Measurements from ENCODE around the gene SOSTDC1.

SOSTDC1 gene

GRCh38 chr7:16428182-16428581 is 37.4 kb downstream of the SOSTDC1 start:
- no peak for DNase-seq (ENCODE audit: low spot score)
- TF ChIP-seq, protein P1, sequence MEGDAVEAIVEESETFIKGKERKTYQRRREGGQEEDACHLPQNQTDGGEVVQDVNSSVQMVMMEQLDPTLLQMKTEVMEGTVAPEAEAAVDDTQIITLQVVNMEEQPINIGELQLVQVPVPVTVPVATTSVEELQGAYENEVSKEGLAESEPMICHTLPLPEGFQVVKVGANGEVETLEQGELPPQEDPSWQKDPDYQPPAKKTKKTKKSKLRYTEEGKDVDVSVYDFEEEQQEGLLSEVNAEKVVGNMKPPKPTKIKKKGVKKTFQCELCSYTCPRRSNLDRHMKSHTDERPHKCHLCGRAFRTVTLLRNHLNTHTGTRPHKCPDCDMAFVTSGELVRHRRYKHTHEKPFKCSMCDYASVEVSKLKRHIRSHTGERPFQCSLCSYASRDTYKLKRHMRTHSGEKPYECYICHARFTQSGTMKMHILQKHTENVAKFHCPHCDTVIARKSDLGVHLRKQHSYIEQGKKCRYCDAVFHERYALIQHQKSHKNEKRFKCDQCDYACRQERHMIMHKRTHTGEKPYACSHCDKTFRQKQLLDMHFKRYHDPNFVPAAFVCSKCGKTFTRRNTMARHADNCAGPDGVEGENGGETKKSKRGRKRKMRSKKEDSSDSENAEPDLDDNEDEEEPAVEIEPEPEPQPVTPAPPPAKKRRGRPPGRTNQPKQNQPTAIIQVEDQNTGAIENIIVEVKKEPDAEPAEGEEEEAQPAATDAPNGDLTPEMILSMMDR (IDR thresholded peaks at IDR 0.05; ENCODE audit: extremely low read depth, missing control alignments), result no peak

- DNase-seq (ENCODE audit: low spot score), result no peak
- TF ChIP-seq, protein P1 (IDR thresholded peaks at IDR 0.05; ENCODE audit: extremely low read depth, missing control alignments), result no peak
These were observed 41.8 kb downstream of the SOSTDC1 start for GRCh38 chr7:16423761-16424160.

- TF ChIP-seq, protein P1 (IDR thresholded peaks at IDR 0.05; ENCODE audit: extremely low read depth, missing control alignments), result no peak
These were observed 42.6 kb downstream of the SOSTDC1 start for GRCh38 chr7:16422917-16423316.

DNA sequence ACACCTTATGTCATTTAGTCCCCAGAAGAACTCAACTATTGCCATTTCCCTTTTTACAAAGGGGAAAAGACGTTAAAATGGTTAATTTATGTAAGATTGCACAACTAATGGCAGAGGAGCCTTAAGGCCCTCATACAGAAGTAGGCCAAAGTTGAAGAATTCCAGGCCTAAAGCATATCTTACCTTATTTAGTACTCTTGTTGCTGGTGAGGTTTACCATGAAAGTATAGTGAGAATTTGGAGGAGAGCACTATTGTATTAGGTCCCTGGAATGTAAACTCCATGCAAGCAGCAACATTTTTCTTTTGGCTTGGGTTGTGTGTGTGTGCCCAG is 43.5 kb downstream of the SOSTDC1 start:
- DNase-seq (ENCODE audit: low spot score), result no peak
- TF ChIP-seq, protein P1 (IDR thresholded peaks at IDR 0.05; ENCODE audit: extremely low read depth, missing control alignments), result no peak

More at GRCh38 chr7:16422917-16423316, 42.6 kb downstream of the SOSTDC1 start:
- no peak for DNase-seq (ENCODE audit: low spot score)

DNA sequence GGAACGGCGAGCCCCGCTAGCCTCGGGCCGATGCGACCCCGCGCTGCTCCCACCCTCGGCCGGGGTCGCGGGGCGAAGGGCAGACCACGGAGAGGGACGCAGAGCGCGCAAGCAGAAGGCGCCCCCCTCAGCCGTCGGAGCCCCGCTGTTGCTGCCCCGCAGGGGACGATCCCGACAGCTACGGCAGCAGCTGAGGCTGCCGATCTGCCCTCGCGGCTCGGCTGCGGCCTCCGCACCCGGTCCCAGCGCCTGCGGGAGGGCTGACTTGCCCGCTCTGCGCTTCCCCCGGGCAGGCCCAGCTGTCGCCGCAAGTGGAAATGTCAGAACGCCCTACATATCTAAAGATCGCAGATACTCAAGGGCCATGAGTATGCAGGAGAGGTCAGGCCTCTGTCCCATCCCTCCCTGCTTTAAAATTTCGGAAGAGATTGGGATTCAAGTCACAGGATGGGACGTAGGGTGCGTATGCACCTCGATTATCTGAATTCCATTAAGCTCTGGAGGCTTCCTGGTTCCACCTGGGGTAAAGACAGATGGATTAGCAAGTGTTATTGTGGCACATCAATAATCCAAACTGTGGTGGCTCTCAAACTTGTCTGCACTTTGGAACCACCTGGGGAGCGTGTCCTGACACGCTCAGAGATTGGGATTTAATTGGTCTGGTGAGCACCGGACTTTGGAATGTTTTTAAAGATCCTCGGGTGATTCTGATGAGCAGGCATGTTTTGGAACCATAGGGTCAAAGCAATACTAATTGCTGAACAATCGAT is 44.0 kb downstream of the SOSTDC1 start, which contains the start of gene CRPPA:
TSS of gene CRPPA (minus strand) at position 206 of the 770 bp plus-strand sequence. CDS start 216 bp downstream, outside the sequence.
- TF ChIP-seq, protein P1 (IDR thresholded peaks at IDR 0.05; ENCODE audit: extremely low read depth, missing control alignments), result no peak
- peak; percentile 37 for DNase-seq (ENCODE audit: low spot score)

- DNase-seq (ENCODE audit: low spot score), result peak; percentile 85
- TF ChIP-seq, protein P1 (IDR thresholded peaks at IDR 0.05; ENCODE audit: extremely low read depth, missing control alignments), result no peak
These were observed 44.7 kb downstream of the SOSTDC1 start for GRCh38 chr7:16420649-16421332.

- DNase-seq (ENCODE audit: low spot score), result no peak
These were observed 45.2 kb downstream of the SOSTDC1 start for GRCh38 chr7:16420329-16420648.

More at GRCh38 chr7:16420329-16420648, 45.2 kb downstream of the SOSTDC1 start:
- TF ChIP-seq, protein P1 (IDR thresholded peaks at IDR 0.05; ENCODE audit: extremely low read depth, missing control alignments), result no peak

Data from GM20000 (cell line).